ENCODE measurements around the gene PLEKHG7. TPM values are rescaled to one million over a fixed set of nuclear protein-coding genes. Genes with fewer than 3 reads are reported as not detected.

Gene PLEKHG7
- polyA plus RNA-seq, 1 donor (not counting 4 experiments of a cell fraction or from before 2014, with no cell fraction given): not detected

GRCh38 chr12:92810370-92810769 lies 107.6 kb downstream of the PLEKHG7 start:
- no peaks in the 10 kb centered on the region for H3K9me3 ChIP-seq (ENCODE audit: control insufficient read depth, low read depth, low read length)
- DNase-seq (ENCODE audit: low read depth, low spot score) (no peak), FAIRE-seq (no peak)
- H3K27ac ChIP-seq (ENCODE audit: control insufficient read depth, insufficient read depth, low read length): no peak overlapping the region
- H3K27me3 ChIP-seq (ENCODE audit: control insufficient read depth, extremely low read depth, insufficient read depth, low read length): no peaks in the 10 kb centered on the region
- no peaks in the 10 kb centered on the region for H4K20me1 ChIP-seq (ENCODE audit: control insufficient read depth, extremely low read depth, insufficient read depth, low read length)
- H3K36me3 ChIP-seq (ENCODE audit: control insufficient read depth in 2 of 2, extremely low read depth in 1 of 2, insufficient read depth in 2 of 2, low read length in 2 of 2): peaks cover 0 to 7% of the 10 kb centered on the region in 2 experiments
- no peaks in the 10 kb centered on the region for H3K9me1 ChIP-seq (ENCODE audit: control insufficient read depth, extremely low read depth, insufficient read depth, low read length)
- no peaks in the 10 kb centered on the region for H3K79me2 ChIP-seq (ENCODE audit: control insufficient read depth, insufficient read depth, low read length)
- no peak overlapping the region for H3K4me2 ChIP-seq (ENCODE audit: control insufficient read depth, extremely low read depth, insufficient read depth, low read depth, low read length)
- dilution Hi-C loops (cut with MboI; ENCODE audit: extremely low pct_ligation_motif_present, low sequenced_read_pairs): no loop called here
- TF ChIP-seq, protein P1, sequence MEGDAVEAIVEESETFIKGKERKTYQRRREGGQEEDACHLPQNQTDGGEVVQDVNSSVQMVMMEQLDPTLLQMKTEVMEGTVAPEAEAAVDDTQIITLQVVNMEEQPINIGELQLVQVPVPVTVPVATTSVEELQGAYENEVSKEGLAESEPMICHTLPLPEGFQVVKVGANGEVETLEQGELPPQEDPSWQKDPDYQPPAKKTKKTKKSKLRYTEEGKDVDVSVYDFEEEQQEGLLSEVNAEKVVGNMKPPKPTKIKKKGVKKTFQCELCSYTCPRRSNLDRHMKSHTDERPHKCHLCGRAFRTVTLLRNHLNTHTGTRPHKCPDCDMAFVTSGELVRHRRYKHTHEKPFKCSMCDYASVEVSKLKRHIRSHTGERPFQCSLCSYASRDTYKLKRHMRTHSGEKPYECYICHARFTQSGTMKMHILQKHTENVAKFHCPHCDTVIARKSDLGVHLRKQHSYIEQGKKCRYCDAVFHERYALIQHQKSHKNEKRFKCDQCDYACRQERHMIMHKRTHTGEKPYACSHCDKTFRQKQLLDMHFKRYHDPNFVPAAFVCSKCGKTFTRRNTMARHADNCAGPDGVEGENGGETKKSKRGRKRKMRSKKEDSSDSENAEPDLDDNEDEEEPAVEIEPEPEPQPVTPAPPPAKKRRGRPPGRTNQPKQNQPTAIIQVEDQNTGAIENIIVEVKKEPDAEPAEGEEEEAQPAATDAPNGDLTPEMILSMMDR (optimal IDR thresholded peaks at IDR 0.05 in 1 of 3, IDR thresholded peaks at IDR 0.05 in 1 of 3, conservative IDR thresholded peaks at IDR 0.05 in 1 of 3; ENCODE audit: extremely low read depth in 1 of 3, insufficient read depth in 2 of 3, low read length in 3 of 3): no peak
- TF ChIP-seq EZH2 (IDR thresholded peaks at IDR 0.05; ENCODE audit: low read length): no peak
- no peaks in the 10 kb centered on the region for H3K4me1 ChIP-seq (ENCODE audit: control insufficient read depth, extremely low read depth, insufficient read depth, low read length)
- H3K9ac ChIP-seq (ENCODE audit: control insufficient read depth, extremely low read depth, insufficient read depth, low read length): no peak overlapping the region
- no peak overlapping the region for H3K4me3 ChIP-seq (ENCODE audit: control insufficient read depth in 2 of 3, extremely low read depth in 1 of 3, insufficient read depth in 2 of 3, low read depth in 1 of 3, low read length in 3 of 3)
- no peak overlapping the region for H2AFZ ChIP-seq (ENCODE audit: control insufficient read depth, low read length)

GRCh38 chr12:92814584-92814983 lies 111.8 kb downstream of the PLEKHG7 start:
- FAIRE-seq (no peak), DNase-seq (ENCODE audit: low read depth, low spot score) (no peak)
- peaks cover 0 to 9% of the 10 kb centered on the region in 2 experiments for H3K36me3 ChIP-seq (ENCODE audit: control insufficient read depth in 2 of 2, extremely low read depth in 1 of 2, insufficient read depth in 2 of 2, low read length in 2 of 2)
- no peaks in the 10 kb centered on the region for H3K79me2 ChIP-seq (ENCODE audit: control insufficient read depth, insufficient read depth, low read length)
- no peaks in the 10 kb centered on the region for H3K9me1 ChIP-seq (ENCODE audit: control insufficient read depth, extremely low read depth, insufficient read depth, low read length)
- no peaks in the 10 kb centered on the region for H4K20me1 ChIP-seq (ENCODE audit: control insufficient read depth, extremely low read depth, insufficient read depth, low read length)
- no peak for TF ChIP-seq EZH2 (IDR thresholded peaks at IDR 0.05; ENCODE audit: low read length)
- TF ChIP-seq, protein P1 (optimal IDR thresholded peaks at IDR 0.05 in 1 of 3, IDR thresholded peaks at IDR 0.05 in 1 of 3, conservative IDR thresholded peaks at IDR 0.05 in 1 of 3; ENCODE audit: extremely low read depth in 1 of 3, insufficient read depth in 2 of 3, low read length in 3 of 3): no peak
- no peaks in the 10 kb centered on the region for H3K27me3 ChIP-seq (ENCODE audit: control insufficient read depth, extremely low read depth, insufficient read depth, low read length)
- no peak overlapping the region for H3K4me3 ChIP-seq (ENCODE audit: control insufficient read depth in 2 of 3, extremely low read depth in 1 of 3, insufficient read depth in 2 of 3, low read depth in 1 of 3, low read length in 3 of 3)
- dilution Hi-C loops (cut with MboI; ENCODE audit: extremely low pct_ligation_motif_present, low sequenced_read_pairs): no loop called here
- H3K9me3 ChIP-seq (ENCODE audit: control insufficient read depth, low read depth, low read length): no peaks in the 10 kb centered on the region
- H3K27ac ChIP-seq (ENCODE audit: control insufficient read depth, insufficient read depth, low read length): no peak overlapping the region
- no peak overlapping the region for H2AFZ ChIP-seq (ENCODE audit: control insufficient read depth, low read length)
- no peak overlapping the region for H3K9ac ChIP-seq (ENCODE audit: control insufficient read depth, extremely low read depth, insufficient read depth, low read length)
- no peak overlapping the region for H3K4me2 ChIP-seq (ENCODE audit: control insufficient read depth, extremely low read depth, insufficient read depth, low read depth, low read length)
- no peaks in the 10 kb centered on the region for H3K4me1 ChIP-seq (ENCODE audit: control insufficient read depth, extremely low read depth, insufficient read depth, low read length)
